PFSK-1 (cell line): ENCODE data around the gene USP43.

ENCODE experiments used
- FOXP2 ChIP-seq: optimal IDR thresholded peaks from 2 replicates; pipeline ENCODE3; 2011; ENCODE audit warnings: borderline replicate concordance, control low read depth, inconsistent platforms; ENCODE audit not compliant: insufficient read depth; ENCODE audit errors: extremely low read length, extremely low read depth
- POLR2AphosphoS5 ChIP-seq: IDR thresholded peaks from 2 replicates; pipeline ENCODE4 v1.6.1; 2012; ENCODE audit warnings: low read depth, mild to moderate bottlenecking, control low read depth, low read length, moderate library complexity
- SIN3A ChIP-seq: IDR thresholded peaks from 2 replicates; pipeline ENCODE4 v1.6.1; 2012; ENCODE audit warnings: mild to moderate bottlenecking, low read length, moderate library complexity, borderline replicate concordance; ENCODE audit not compliant: insufficient read depth
- TAF1 ChIP-seq: IDR thresholded peaks from 2 replicates; pipeline ENCODE4 v1.6.1; 2012; ENCODE audit warnings: low read length, control low read depth, borderline replicate concordance; ENCODE audit not compliant: insufficient read depth
- TF ChIP-seq, protein P1 (sequence below), 2 experiments: IDR thresholded peaks; 2 replicates each; pipeline versions ENCODE4 v1.6.1 to v1.8.0; 2011 to 2012; ENCODE audit warnings: low read depth in 2 of 2, low read length in 2 of 2, control low read depth in 1 of 2, inconsistent platforms in 1 of 2, mild to moderate bottlenecking in 1 of 2, moderate library complexity in 1 of 2; ENCODE audit not compliant: insufficient read depth in 1 of 2

USP43 gene

DNA sequence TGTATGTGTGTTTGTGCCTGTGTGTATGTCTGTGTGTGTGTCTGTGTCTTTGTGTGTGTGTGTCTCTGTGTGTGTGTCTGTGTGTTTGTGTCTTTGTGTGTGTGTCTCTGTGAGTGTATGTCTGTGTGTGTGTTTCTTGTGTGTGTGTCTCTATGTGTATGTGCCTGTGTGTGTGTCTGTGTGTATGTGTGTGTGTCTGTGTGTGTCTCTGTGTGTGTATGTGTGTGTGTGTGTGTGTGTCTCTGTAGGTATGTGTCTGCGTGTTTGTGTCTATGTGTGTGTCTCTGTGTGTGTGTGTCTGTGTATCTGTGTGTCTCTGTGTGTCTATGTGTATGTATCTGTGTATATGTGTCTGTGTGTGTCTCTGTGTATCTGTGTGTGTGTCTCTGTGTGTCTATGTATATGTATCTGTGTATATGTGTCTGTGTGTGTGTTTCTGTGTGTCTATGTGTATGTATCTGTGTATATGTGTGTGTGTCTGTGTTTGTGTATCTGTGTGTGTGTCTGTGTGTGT is 70.2 kb downstream of the USP43 start:
- TF ChIP-seq SIN3A (no peak), POLR2AphosphoS5 (no peak)

DNA sequence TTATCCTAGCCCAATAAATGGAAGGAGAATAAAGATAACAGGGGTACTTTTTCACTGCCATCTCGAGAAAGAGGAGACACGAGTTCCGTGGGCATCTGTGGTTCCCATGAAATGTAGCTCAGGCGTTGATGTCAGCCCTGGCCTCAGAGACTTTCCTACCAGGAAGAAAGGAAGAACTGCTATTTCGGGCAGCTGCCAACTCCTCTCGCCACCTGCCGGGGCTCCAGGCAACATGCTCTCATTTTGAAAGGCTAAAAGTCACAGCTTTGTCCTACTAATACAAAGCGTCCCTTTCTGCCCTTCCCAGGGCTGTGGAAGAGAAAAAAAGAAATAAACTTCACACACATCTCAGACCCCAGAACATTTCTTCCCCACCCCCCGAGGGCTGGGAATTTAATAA is 80.3 kb downstream of the USP43 start:
- TF ChIP-seq, protein P1, sequence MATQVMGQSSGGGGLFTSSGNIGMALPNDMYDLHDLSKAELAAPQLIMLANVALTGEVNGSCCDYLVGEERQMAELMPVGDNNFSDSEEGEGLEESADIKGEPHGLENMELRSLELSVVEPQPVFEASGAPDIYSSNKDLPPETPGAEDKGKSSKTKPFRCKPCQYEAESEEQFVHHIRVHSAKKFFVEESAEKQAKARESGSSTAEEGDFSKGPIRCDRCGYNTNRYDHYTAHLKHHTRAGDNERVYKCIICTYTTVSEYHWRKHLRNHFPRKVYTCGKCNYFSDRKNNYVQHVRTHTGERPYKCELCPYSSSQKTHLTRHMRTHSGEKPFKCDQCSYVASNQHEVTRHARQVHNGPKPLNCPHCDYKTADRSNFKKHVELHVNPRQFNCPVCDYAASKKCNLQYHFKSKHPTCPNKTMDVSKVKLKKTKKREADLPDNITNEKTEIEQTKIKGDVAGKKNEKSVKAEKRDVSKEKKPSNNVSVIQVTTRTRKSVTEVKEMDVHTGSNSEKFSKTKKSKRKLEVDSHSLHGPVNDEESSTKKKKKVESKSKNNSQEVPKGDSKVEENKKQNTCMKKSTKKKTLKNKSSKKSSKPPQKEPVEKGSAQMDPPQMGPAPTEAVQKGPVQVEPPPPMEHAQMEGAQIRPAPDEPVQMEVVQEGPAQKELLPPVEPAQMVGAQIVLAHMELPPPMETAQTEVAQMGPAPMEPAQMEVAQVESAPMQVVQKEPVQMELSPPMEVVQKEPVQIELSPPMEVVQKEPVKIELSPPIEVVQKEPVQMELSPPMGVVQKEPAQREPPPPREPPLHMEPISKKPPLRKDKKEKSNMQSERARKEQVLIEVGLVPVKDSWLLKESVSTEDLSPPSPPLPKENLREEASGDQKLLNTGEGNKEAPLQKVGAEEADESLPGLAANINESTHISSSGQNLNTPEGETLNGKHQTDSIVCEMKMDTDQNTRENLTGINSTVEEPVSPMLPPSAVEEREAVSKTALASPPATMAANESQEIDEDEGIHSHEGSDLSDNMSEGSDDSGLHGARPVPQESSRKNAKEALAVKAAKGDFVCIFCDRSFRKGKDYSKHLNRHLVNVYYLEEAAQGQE (IDR thresholded peaks at IDR 0.05; ENCODE audit: insufficient read depth in 1 of 2, low read depth in 2 of 2, low read length in 2 of 2), result no peak
- TF ChIP-seq FOXP2 (no peak), TAF1 (no peak)

DNA sequence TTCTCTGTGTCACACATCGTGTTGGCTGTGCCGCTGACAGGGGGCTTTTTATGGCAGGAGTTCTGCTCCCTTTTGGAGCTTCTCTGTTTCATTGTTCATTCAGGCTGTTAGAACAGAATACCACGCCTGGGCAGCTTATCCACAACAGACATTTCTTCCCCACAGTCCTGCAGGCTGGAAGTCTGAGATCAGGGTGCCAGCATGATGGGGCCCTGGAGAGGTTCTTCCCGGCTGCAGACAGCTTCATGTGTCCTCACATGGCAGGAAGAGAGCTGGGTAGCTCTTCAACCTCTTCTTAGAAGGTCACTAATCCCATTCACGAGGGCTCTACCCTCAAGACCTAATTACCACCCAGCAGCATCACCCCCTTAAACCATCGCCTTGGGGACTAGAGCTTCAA is 81.0 kb downstream of the USP43 start:
- TF ChIP-seq FOXP2 (no peak), SIN3A (no peak), TAF1 (no peak), POLR2AphosphoS5 (no peak)
- TF ChIP-seq, protein P1 (IDR thresholded peaks at IDR 0.05; ENCODE audit: insufficient read depth in 1 of 2, low read depth in 2 of 2, low read length in 2 of 2), result no peak

DNA sequence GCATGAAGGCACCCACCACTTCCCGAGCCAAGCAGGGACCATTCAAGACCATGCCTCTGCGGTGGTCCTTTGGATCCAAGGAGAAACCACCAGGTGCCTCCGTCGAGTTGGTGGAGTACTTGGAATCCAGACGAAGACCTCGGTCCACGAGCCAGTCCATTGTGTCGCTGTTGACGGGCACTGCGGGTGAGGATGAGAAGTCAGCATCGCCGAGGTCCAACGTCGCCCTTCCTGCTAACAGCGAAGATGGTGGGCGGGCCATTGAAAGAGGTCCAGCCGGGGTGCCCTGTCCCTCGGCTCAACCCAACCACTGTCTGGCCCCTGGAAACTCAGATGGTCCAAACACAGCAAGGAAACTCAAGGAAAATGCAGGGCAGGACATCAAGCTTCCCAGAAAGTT is 82.7 kb downstream of the USP43 start:
- TF ChIP-seq, protein P1 (IDR thresholded peaks at IDR 0.05; ENCODE audit: insufficient read depth in 1 of 2, low read depth in 2 of 2, low read length in 2 of 2), result no peak
- TF ChIP-seq FOXP2 (no peak), SIN3A (no peak), TAF1 (no peak), POLR2AphosphoS5 (no peak)

DNA sequence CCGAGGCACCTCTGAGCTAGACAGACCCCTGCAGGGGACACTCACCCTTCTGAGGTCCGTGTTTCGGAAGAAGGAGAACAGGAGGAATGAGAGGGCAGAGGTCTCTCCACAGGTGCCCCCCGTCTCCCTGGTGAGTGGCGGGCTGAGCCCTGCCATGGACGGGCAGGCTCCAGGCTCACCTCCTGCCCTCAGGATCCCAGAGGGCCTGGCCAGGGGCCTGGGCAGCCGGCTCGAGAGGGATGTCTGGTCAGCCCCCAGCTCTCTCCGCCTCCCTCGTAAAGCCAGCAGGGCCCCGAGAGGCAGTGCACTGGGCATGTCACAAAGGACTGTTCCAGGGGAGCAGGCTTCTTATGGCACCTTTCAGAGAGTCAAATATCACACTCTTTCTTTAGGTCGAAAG is 83.2 kb downstream of the USP43 start:
- TF ChIP-seq SIN3A (no peak), POLR2AphosphoS5 (no peak), FOXP2 (no peak), TAF1 (no peak)
- TF ChIP-seq, protein P1 (IDR thresholded peaks at IDR 0.05; ENCODE audit: insufficient read depth in 1 of 2, low read depth in 2 of 2, low read length in 2 of 2), result no peak
